Panc1 (cell line): ENCODE results near the gene KANSL3. TPM values are rescaled to one million over a fixed set of nuclear protein-coding genes. Genes with fewer than 3 reads are reported as not detected.

Experiments
- ATAC-seq: fragments of 200-7000 bp; cut with Tn5 transposase; 2 replicates; pipeline ENCODE4 v1.9.1; 2020; ENCODE audit warnings: mild to moderate bottlenecking, moderate library complexity
- BruUV-seq: library from RNA; stranded (reverse); fragments of 400-500 nt; replicated peaks from 2 replicates; lab custom pipeline; 2021; lab: Mats Ljungman, UMichigan
- CTCF ChIA-PET: fragments of 300-600 bp; sonication (Branson Sonifier 250); formaldehyde crosslinking; loops from one replicate; lab custom pipeline; 2022; ENCODE audit warnings: antibody characterized with exemption; lab: Charles Lee
- POLR2A ChIA-PET: fragments of 300-600 bp; sonication (Branson Sonifier 250); formaldehyde crosslinking; loops from one replicate; lab custom pipeline; 2022; ENCODE audit warnings: antibody characterized with exemption; lab: Charles Lee
- DNase-seq: peaks from one replicate; pipeline ENCODE4 v3.0.0-alpha.2; 2010; ENCODE audit warnings: low read depth, low spot score
- H3K27ac ChIP-seq: 2 replicates; pipeline ENCODE4 v1.5.1; 2011; ENCODE audit warnings: mild to moderate bottlenecking, low read length, inconsistent platforms
- H3K27me3 ChIP-seq: fragments of 200-500 bp; sonication (Bioruptor generic); 2 replicates; pipeline ENCODE4 v1.6.0; 2014; ENCODE audit warnings: low read length, inconsistent platforms; ENCODE audit not compliant: control insufficient read depth, insufficient read depth
- H3K36me3 ChIP-seq: fragments of 200-500 bp; sonication (Bioruptor generic); 2 replicates; pipeline ENCODE4 v1.5.1; 2014; ENCODE audit warnings: inconsistent platforms, mild to moderate bottlenecking, low read length, moderate library complexity; ENCODE audit not compliant: control insufficient read depth, insufficient read depth
- H3K4me1 ChIP-seq: 2 replicates; pipeline ENCODE4 v1.5.1; 2011; ENCODE audit warnings: inconsistent platforms, mild to moderate bottlenecking, low read length, moderate library complexity; ENCODE audit not compliant: control insufficient read depth, insufficient read depth
- H3K4me3 ChIP-seq, 2 experiments: 2 replicates each; pipeline ENCODE4 v1.5.1; 2011 to 2012; ENCODE audit warnings: low read depth in 2 of 2, low read length in 2 of 2, mild to moderate bottlenecking in 2 of 2, inconsistent platforms in 1 of 2, moderate library complexity in 1 of 2
- H3K9me3 ChIP-seq: fragments of 200-500 bp; sonication (Bioruptor generic); 2 replicates; pipeline ENCODE4 v1.5.1; 2014; ENCODE audit warnings: low read depth, mild to moderate bottlenecking, inconsistent platforms, low read length, moderate library complexity; ENCODE audit not compliant: control insufficient read depth, insufficient read depth
- CTCF ChIP-seq: fragments of 450-650 bp; IDR thresholded peaks from 2 replicates; pipeline ENCODE4 v1.5.1; 2017; ENCODE audit warnings: mild to moderate bottlenecking
- POLR2AphosphoS5 ChIP-seq: IDR thresholded peaks from 2 replicates; pipeline ENCODE4 v1.6.1; 2012; ENCODE audit warnings: mild to moderate bottlenecking, low read depth, low read length, moderate library complexity
- REST ChIP-seq, 2 experiments: IDR thresholded peaks; 2 replicates each; pipeline ENCODE4 v1.6.1; 2011 to 2012; ENCODE audit warnings: low read depth in 2 of 2, control low read depth in 1 of 2, low read length in 1 of 2, mild to moderate bottlenecking in 1 of 2, moderate library complexity in 1 of 2; ENCODE audit not compliant: insufficient read depth in 1 of 2
- SIN3A ChIP-seq: IDR thresholded peaks from 2 replicates; pipeline ENCODE4 v1.6.1; 2012; ENCODE audit warnings: low read depth, mild to moderate bottlenecking, low read length, moderate library complexity, borderline replicate concordance; ENCODE audit not compliant: insufficient read depth
- TCF7L2 ChIP-seq: IDR thresholded peaks from 2 replicates; pipeline ENCODE4 v1.6.1; 2011; ENCODE audit warnings: mild to moderate bottlenecking, low read depth, low read length, inconsistent platforms
- in situ Hi-C: cut with HindIII; loops from 2 replicates; pipeline ENCODE4 v1.10.0; 2016; ENCODE audit warnings: low sequenced_read_pairs, low pct_unique_long_range_greater_than_20kb
- intact Hi-C: fragments of 100-400 bp; cut with micrococcal nuclease; formaldehyde crosslinking; loops from one replicate; pipeline ENCODE4 v1.10.0; 2022; ENCODE audit not compliant: unreplicated experiment
- total RNA-seq: library from RNA; stranded (reverse); gene quantifications from one replicate; pipeline ENCODE4 v1.2.1, GENCODE V29; 2021; ENCODE audit not compliant: unreplicated experiment

KANSL3 gene
- total RNA-seq, 1 experiment from 2014 or later, result 50.3 TPM

- Histone ChIP-seq H3K27me3 (no peaks in the 10 kb centered on the region), H3K9me3 (no peaks in the 10 kb centered on the region), H3K36me3 (peaks cover 9% of the 10 kb centered on the region), H3K4me1 (no peaks in the 10 kb centered on the region), H3K4me3 (no peak overlapping the region), H3K27ac (no peak overlapping the region)
- DNase-seq (no peak), ATAC-seq (no peak)
- in situ Hi-C loops, result no loop called here
- no peak for TF ChIP-seq POLR2AphosphoS5
- TF ChIP-seq TCF7L2, result no peak
- TF ChIP-seq REST (IDR thresholded peaks at IDR 0.05; ENCODE audit: insufficient read depth in 1 of 2, low read depth in 2 of 2, low read length in 1 of 2), result no peak
- TF ChIP-seq SIN3A, result no peak
- no peak for TF ChIP-seq CTCF
- no TSS peak for BruUV-seq
- ChIA-PET POLR2A (interaction anchor here (0.6 kb wide), 1 partner anchor 132 kb away, joined by 8 read pairs; no protein-coding TSS in a partner anchor), CTCF (no interaction called here)
- intact Hi-C loops, result no loop called here
Observed at GRCh38 chr2:96618596-96619283, 19.4 kb downstream of the KANSL3 start.

GRCh38 chr2:96617012-96617411 is 21.1 kb downstream of the KANSL3 start:
- BruUV-seq, result no TSS peak
- no peak overlapping the region for H3K4me3 ChIP-seq
- no peak for DNase-seq
- H3K27me3 ChIP-seq, result no peaks in the 10 kb centered on the region
- in situ Hi-C loops, result no loop called here
- TF ChIP-seq REST (IDR thresholded peaks at IDR 0.05; ENCODE audit: insufficient read depth in 1 of 2, low read depth in 2 of 2, low read length in 1 of 2) (no peak), CTCF (no peak), POLR2AphosphoS5 (no peak), SIN3A (no peak), TCF7L2 (no peak)
- intact Hi-C loops, result no loop called here
- ChIA-PET CTCF (no interaction called here), POLR2A (no interaction called here)
- H3K36me3 ChIP-seq, result peaks cover 17% of the 10 kb centered on the region
- no peaks in the 10 kb centered on the region for H3K9me3 ChIP-seq
- no peak for ATAC-seq
- H3K27ac ChIP-seq, result no peak overlapping the region
- no peaks in the 10 kb centered on the region for H3K4me1 ChIP-seq
